IMR-90 (cell line): ENCODE results near the gene DEFB129. TPM values are rescaled to one million over a fixed set of nuclear protein-coding genes. Genes with fewer than 3 reads are reported as not detected.

ENCODE experiments used
- ATAC-seq: fragments of 200-7000 bp; cut with Tn5 transposase; 2 replicates; pipeline ENCODE4 v1.9.1; 2020; ENCODE audit warnings: low read depth, mild to moderate bottlenecking, moderate library complexity
- BruUV-seq: library from RNA; stranded (reverse); fragments of 400-500 nt; replicated peaks from 2 replicates; lab custom pipeline; 2021; lab: Mats Ljungman, UMichigan
- CTCF ChIA-PET: fragments of 300-600 bp; formaldehyde crosslinking; extraction: SDS; loops from one replicate; lab custom pipeline; 2021; ENCODE audit warnings: antibody characterized with exemption; lab: Yijun Ruan, JAX
- POLR2A ChIA-PET: fragments of 300-600 bp; sonication (Branson Sonifier 250); formaldehyde crosslinking; loops from one replicate; lab custom pipeline; 2022; ENCODE audit warnings: antibody characterized with exemption; ENCODE audit not compliant: unreplicated experiment; lab: Charles Lee
- DNase-seq: peaks from one replicate; pipeline ENCODE4 v3.0.0; 2013
- H2AFZ ChIP-seq: replicated peaks from 2 replicates; pipeline ENCODE3; 2013; ENCODE audit warnings: low read length, mild to moderate bottlenecking; ENCODE audit not compliant: poor library complexity
- H2AK5ac ChIP-seq: 2 replicates; pipeline ENCODE4 v1.6.1; 2013; ENCODE audit warnings: low read depth, low read length, inconsistent platforms
- H2AK9ac ChIP-seq: replicated peaks from 2 replicates; pipeline ENCODE3; 2013; ENCODE audit warnings: mild to moderate bottlenecking, low read depth, low read length, moderate library complexity; ENCODE audit not compliant: poor library complexity
- H2BK120ac ChIP-seq: 2 replicates; pipeline ENCODE4 v1.6.1; 2013; ENCODE audit warnings: low read depth, low read length, inconsistent platforms
- H2BK15ac ChIP-seq: 3 replicates; pipeline ENCODE4 v1.6.1; 2013; ENCODE audit warnings: low read depth, low read length, inconsistent platforms
- H2BK20ac ChIP-seq: 2 replicates; pipeline ENCODE4 v1.6.1; 2013; ENCODE audit warnings: low read depth, mild to moderate bottlenecking, inconsistent platforms, low read length, moderate library complexity
- H2BK5ac ChIP-seq: 2 replicates; pipeline ENCODE4 v1.6.1; 2013; ENCODE audit warnings: mild to moderate bottlenecking, low read depth, low read length, inconsistent platforms; ENCODE audit not compliant: poor library complexity, severe bottlenecking
- H3K14ac ChIP-seq: replicated peaks from 2 replicates; pipeline ENCODE4 v1.6.1; 2013; ENCODE audit warnings: low read depth, low read length, inconsistent platforms
- H3K18ac ChIP-seq: 2 replicates; pipeline ENCODE4 v1.6.1; 2013; ENCODE audit warnings: low read depth, low read length, control low read depth
- H3K23ac ChIP-seq: 2 replicates; pipeline ENCODE4 v1.6.1; 2013; ENCODE audit warnings: low read depth, low read length, inconsistent platforms
- H3K27ac ChIP-seq: 2 replicates; pipeline ENCODE4 v1.5.1; 2013; ENCODE audit warnings: mild to moderate bottlenecking, control low read depth, low read length; ENCODE audit not compliant: insufficient read depth
- H3K27me3 ChIP-seq: 2 replicates; pipeline ENCODE4 v1.6.1; 2013; ENCODE audit warnings: low read length; ENCODE audit not compliant: control insufficient read depth, insufficient read depth
- H3K36me3 ChIP-seq: 2 replicates; pipeline ENCODE4 v1.6.1; 2013; ENCODE audit warnings: low read length, mixed read lengths; ENCODE audit not compliant: control insufficient read depth, insufficient read depth
- H3K4ac ChIP-seq: 2 replicates; pipeline ENCODE4 v1.6.1; 2013; ENCODE audit warnings: low read depth, low read length, inconsistent platforms
- H3K4me1 ChIP-seq: 2 replicates; pipeline ENCODE4 v1.6.1; 2013; ENCODE audit warnings: low read length, mixed read lengths; ENCODE audit not compliant: control insufficient read depth, insufficient read depth
- H3K4me2 ChIP-seq: 2 replicates; pipeline ENCODE4 v1.6.1; 2013; ENCODE audit warnings: low read depth, mild to moderate bottlenecking, control low read depth, low read length, moderate library complexity
- H3K4me3 ChIP-seq: 2 replicates; pipeline ENCODE4 v1.5.1; 2013; ENCODE audit warnings: low read depth, mild to moderate bottlenecking, control low read depth, low read length, moderate library complexity; ENCODE audit not compliant: insufficient read depth
- H3K56ac ChIP-seq: 2 replicates; pipeline ENCODE4 v1.6.1; 2013; ENCODE audit warnings: low read length, inconsistent platforms; ENCODE audit not compliant: insufficient read depth; ENCODE audit errors: extremely low read depth
- H3K79me1 ChIP-seq, 2 experiments: 2 replicates each; pipeline ENCODE4 v1.6.1; 2013; ENCODE audit warnings: low read length in 2 of 2, inconsistent platforms in 1 of 2, low read depth in 1 of 2
- H3K9ac ChIP-seq: 2 replicates; pipeline ENCODE4 v1.6.1; 2013; ENCODE audit warnings: low read depth, low read length, control low read depth
- H3K9me1 ChIP-seq: 2 replicates; pipeline ENCODE4 v1.6.1; 2013; ENCODE audit warnings: low read length, inconsistent platforms; ENCODE audit not compliant: insufficient read depth
- H3K9me3 ChIP-seq: 2 replicates; pipeline ENCODE4 v1.6.1; 2013; ENCODE audit warnings: low read length; ENCODE audit not compliant: control insufficient read depth, insufficient read depth
- H4K20me1 ChIP-seq: 2 replicates; pipeline ENCODE4 v1.6.1; 2013; ENCODE audit warnings: low read length, inconsistent platforms; ENCODE audit not compliant: insufficient read depth
- H4K5ac ChIP-seq: 2 replicates; pipeline ENCODE4 v1.6.1; 2013; ENCODE audit warnings: mild to moderate bottlenecking, low read depth, low read length, control low read depth
- H4K8ac ChIP-seq, 2 experiments: 2 replicates each; pipeline ENCODE4 v1.6.1; 2013; ENCODE audit warnings: low read depth in 2 of 2, low read length in 2 of 2, control low read depth in 1 of 2, inconsistent platforms in 1 of 2
- H4K91ac ChIP-seq: 2 replicates; pipeline ENCODE4 v1.6.1; 2013; ENCODE audit warnings: low read depth, low read length, inconsistent platforms; ENCODE audit not compliant: insufficient read depth
- BHLHE40 ChIP-seq: fragments of 150-350 bp; IDR thresholded peaks from 2 replicates; pipeline ENCODE4 v1.6.1; 2016; ENCODE audit warnings: mild to moderate bottlenecking, low read depth, low read length
- CTCF ChIP-seq: conservative IDR thresholded peaks from 2 replicates; pipeline ENCODE4 v1.5.1; 2012; ENCODE audit warnings: mild to moderate bottlenecking, low read depth, low read length, improper control_type of control experiment
- NFE2L2 ChIP-seq: fragments of 150-350 bp; IDR thresholded peaks from 2 replicates; pipeline ENCODE4 v1.6.1; 2016; ENCODE audit warnings: low read depth, mild to moderate bottlenecking, low read length
- USF2 ChIP-seq: fragments of 150-350 bp; IDR thresholded peaks from 2 replicates; pipeline ENCODE4 v1.6.1; 2017; ENCODE audit warnings: mild to moderate bottlenecking, antibody characterized with exemption, low read length, low read depth
- WGBS, 2 experiments: methylation state at CpG; one replicate each; pipeline versions ENCODE4 v1.1.5 to v1.1.7; 2013; ENCODE audit warnings: missing lambda C conversion rate in 2 of 2; ENCODE audit not compliant: insufficient read length in 1 of 2; ENCODE audit errors: extremely low coverage in 2 of 2; 5-methylcytosine and 5-hydroxymethylcytosine counted together
- dilution Hi-C: fragments of 300-500 bp; cut with HindIII; formaldehyde crosslinking; loops from one replicate; pipeline ENCODE4 v1.14.3; 2018; ENCODE audit warnings: low sequenced_read_pairs; ENCODE audit not compliant: unreplicated experiment
- in situ Hi-C: fragments of 300-500 bp; cut with MboI; formaldehyde crosslinking; loops from 3 replicates; pipeline ENCODE4 v1.14.3; 2019; ENCODE audit warnings: low sequenced_read_pairs, inconsistent platforms, mixed read lengths
- intact Hi-C: fragments of 100-400 bp; cut with micrococcal nuclease; formaldehyde crosslinking; loops from 2 replicates; pipeline ENCODE4 v1.10.0; 2022
- polyA plus RNA-seq, 3 experiments: library from polyadenylated mRNA; depleted of rRNA; stranded (reverse); fragments of >200 nt; gene quantifications; 2 replicates each; pipeline ENCODE4 v1.2.3, GENCODE V29; 2012; ENCODE audit warnings: low replicate concordance in 1 of 3
- total RNA-seq: library from RNA; depleted of rRNA; stranded (reverse); fragments of >200 nt; gene quantifications from 2 replicates; pipeline ENCODE4 v1.2.3, GENCODE V29; 2012

DEFB129 gene
- total and polyA plus RNA-seq, 2 of the 4 experiments (the other 2 are of a cell fraction): not detected

- ChIA-PET CTCF (no interaction called here), POLR2A (no interaction called here)
- no peak overlapping the region for H3K4me2 ChIP-seq
- no peak overlapping the region for H4K8ac ChIP-seq
- no peak overlapping the region for H2BK5ac ChIP-seq
- H3K56ac ChIP-seq: no peak overlapping the region
- H4K91ac ChIP-seq: no peak overlapping the region
- H3K4ac ChIP-seq: no peak overlapping the region
- no TSS peak for BruUV-seq
- TF ChIP-seq USF2 (no peak), NFE2L2 (no peak), CTCF (no peak), BHLHE40 (no peak)
- no peak overlapping the region for H2BK120ac ChIP-seq
- ATAC-seq (no peak), DNase-seq (no peak)
- no peaks in the 10 kb centered on the region for H3K4me1 ChIP-seq
- no peak overlapping the region for H2AK5ac ChIP-seq
- H3K14ac ChIP-seq: no peak overlapping the region
- H3K9ac ChIP-seq: no peak overlapping the region
- no peaks in the 10 kb centered on the region for H3K27me3 ChIP-seq
- no peak overlapping the region for H3K4me3 ChIP-seq
- H4K5ac ChIP-seq: no peak overlapping the region
- H2BK15ac ChIP-seq: no peak overlapping the region
- no peaks in the 10 kb centered on the region for H3K79me1 ChIP-seq
- no peaks in the 10 kb centered on the region for H3K9me3 ChIP-seq
- peaks cover 2% of the 10 kb centered on the region; the same call in 1 of the 2 replicates for H3K36me3 ChIP-seq
- in situ Hi-C loops (no loop called here), intact Hi-C loops (no loop called here), dilution Hi-C loops (no loop called here)
- no peak overlapping the region for H3K27ac ChIP-seq
- no peak overlapping the region for H3K18ac ChIP-seq
- no peaks in the 10 kb centered on the region for H4K20me1 ChIP-seq
- H3K23ac ChIP-seq: no peak overlapping the region
- no peak overlapping the region for H2BK20ac ChIP-seq
- H2AK9ac ChIP-seq: no peak overlapping the region
- WGBS, 2 experiments: 86% methylated on average over 1 of the region's 5 CpGs; no CpG with 5 or more reads in 1 of the 2 experiments
- H3K9me1 ChIP-seq: no peaks in the 10 kb centered on the region; the same call in 1 of the 2 replicates
- no peak overlapping the region for H2AFZ ChIP-seq
These were observed 43.5 kb downstream of the DEFB129 start for GRCh38 chr20:270517-270916.
